ENCODE results near the gene FAM193B.

FAM193B gene

GRCh38 chr5:177483042-177483441, 71.3 kb downstream of the FAM193B start:
- no peak for DNase-seq

DNA sequence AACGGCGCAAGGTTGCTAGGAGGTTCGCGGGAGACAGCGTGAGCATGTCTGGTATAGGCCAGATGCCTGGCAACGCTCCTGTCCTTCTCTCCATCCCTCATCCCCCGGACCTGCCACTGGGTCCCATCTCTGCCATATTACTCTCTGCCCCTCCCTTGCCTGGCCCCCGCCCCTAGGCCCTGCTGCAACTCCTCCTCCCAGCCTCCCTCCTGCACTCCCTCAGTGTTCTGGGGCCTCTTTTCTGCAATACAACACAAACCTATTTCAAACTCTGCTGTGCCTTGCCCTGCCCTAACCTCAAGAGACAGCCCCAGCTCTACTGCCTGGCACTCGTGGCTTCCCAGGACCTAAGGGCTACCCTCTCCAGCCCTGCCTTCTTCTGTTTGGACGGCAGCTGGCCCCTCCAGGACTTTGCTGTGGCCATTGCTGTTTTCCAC, 72.0 kb downstream of the FAM193B start:
- no peak for DNase-seq

GRCh38 chr5:177479774-177480173, 74.6 kb downstream of the FAM193B start:
- DNase-seq = no peak

DNA sequence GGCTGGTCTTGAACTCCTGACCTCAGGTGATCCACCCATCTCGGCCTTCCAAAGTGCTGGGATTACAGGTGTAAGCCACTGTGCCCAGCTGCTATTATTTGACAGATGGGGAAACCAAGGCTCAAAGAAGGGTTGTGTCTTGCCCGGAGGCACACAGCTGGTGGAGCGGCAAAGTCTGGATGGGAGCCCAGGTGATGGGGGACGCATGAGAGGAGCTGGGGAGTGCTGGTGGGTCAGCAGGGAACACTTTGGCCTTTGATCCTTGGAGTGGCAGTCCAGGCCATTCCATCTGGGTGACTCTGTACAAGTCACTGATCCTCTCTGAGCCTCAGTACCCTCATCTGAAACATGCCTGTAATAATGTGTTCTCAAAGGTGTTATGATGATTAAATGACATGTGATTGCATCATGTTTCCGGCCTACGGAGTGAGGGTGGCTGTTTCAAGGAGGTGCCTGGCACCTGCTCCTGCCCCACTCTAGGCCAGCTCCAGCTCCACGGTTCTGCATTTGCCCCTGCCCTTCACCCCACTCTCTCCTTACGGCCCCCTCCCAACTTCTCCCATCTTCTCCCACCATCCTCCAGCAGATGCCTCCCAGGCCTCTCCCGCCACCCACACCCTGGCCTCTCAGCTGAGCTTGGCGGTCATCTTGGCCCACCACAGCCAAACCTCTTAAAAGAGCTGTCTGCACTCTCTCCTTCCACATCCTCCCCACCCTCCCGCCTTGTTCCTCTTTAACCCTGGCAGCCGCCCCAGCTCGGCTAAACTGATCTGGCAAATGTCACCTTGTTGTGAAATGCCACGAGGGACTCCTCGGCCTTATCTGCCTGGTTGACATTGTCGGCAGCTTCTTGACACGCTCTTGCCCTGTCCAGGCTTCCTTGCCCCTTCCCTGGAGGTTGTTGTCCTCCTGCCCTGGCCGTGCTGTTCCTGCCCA, 75.4 kb downstream of the FAM193B start:
- no peak for DNase-seq

GRCh38 chr5:177477701-177478477, 76.5 kb downstream of the FAM193B start:
- DNase-seq = no peak

DNA sequence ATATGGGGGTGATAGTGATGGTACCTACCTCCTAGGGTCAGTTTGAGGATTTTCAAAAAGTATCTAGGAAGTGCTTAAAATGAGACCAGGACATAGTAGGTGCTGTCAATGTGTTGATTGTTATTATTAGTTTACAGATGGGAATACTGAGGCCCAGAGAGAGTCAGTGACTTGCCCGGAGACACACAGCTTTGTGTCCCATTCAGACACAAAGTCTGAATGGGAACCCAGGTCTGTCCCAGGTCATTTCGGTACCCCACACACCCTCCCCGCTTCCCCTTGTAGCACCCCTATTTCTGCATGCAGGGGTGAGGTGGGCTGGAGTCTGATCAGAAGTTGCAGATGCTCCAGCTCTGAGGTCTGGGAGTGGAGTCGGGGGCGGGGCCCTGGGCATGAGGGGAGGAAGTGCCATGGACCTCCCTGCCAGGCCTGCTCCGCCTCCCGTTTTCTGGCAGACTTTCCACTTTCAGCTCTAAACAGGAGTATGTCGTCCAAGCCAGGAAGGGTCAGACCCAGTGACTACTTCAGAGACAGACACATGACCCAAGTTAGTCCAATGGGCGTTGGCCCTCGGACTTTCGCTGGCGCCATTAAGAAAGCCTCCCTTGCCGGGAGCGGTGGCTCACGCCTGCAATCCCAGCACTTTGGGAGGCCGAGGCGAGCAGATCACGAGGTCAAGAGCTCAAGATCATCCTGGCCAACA, 77.7 kb downstream of the FAM193B start:
- DNase-seq = no peak

GRCh38 chr5:177475563-177476427, 78.6 kb downstream of the FAM193B start:
- no peak for DNase-seq

GRCh38 chr5:177474846-177475562, 79.4 kb downstream of the FAM193B start:
- no peak for DNase-seq

DNA sequence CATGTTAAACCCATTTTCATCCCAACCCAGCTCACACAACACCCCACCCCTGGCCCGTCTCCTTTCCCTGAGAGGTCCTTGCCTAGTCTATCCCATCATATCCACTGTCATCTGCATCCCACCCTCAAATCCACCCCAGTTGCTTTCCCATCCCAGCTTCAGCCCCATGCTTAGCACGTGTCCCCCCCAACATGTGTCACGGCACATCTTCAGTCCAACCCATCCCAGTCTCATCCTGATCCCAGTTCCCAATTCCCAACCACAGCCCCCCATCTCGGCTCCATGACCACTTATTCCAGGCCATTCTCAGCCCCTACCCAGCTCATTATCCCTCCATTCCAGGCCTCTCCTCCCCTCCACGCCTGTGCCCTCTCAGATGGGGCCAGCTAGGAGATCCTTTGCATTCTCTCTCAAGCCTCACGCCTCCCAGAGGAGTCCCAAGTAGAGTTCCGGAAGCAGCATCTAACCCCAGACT, 80.3 kb downstream of the FAM193B start:
- no peak for DNase-seq

GRCh38 chr5:177473443-177474001, 80.8 kb downstream of the FAM193B start, which contains the start of gene DBN1:
Gene DBN1, minus strand, starts transcription at chr5:177473634. Its CDS starts 113 bp downstream, at chr5:177473521.
- no peak for DNase-seq

- peak; percentile 21 to 34 for DNase-seq
These were observed 81.6 kb downstream of the FAM193B start for GRCh38 chr5:177472460-177473442.

DNA sequence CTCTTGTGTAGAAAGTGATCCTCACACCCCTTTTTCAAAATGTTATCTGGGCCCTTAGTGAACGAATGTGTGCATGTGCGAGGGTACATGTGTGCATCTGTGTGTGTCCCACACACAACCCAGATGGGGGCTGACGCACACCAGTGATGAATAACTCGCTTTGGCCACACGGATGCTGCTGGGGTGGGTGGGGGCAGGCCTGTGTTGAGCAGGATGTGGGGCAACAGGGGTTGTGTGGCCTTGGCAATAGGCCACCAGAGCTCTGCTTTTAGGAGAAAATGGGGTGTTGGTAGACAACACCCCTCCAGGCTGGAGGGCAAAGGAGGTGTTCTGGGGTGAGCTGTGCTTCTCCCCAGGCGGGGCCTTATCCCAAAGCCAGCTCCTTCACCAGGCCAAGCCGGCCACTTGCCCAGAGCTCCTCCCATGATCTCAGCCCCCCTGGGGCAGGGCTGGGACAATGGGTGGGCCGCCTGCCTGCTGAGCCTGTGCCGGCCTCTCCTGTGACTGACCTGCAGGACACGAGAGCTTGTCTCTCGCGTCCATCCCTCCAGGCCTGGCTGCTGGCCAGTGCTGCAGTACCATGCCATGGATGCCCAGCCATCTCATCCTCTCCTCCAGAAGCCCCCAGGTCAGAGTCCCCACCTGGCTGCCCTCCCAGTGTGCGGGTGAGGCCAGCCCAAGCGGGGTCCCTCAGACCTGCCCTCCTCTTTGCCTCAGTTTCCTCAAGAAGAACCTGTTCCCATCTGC, 82.6 kb downstream of the FAM193B start:
- no peak for DNase-seq

- DNase-seq = no peak
These were observed 83.4 kb downstream of the FAM193B start for GRCh38 chr5:177470759-177471536.
